ENCODE results near the gene CMIP.
"Not testable (repeated sequence)": the region's sequence is repeated elsewhere in the genome, so short reads cannot be mapped to it uniquely, and the experiment has no call there.

CMIP gene

DNA sequence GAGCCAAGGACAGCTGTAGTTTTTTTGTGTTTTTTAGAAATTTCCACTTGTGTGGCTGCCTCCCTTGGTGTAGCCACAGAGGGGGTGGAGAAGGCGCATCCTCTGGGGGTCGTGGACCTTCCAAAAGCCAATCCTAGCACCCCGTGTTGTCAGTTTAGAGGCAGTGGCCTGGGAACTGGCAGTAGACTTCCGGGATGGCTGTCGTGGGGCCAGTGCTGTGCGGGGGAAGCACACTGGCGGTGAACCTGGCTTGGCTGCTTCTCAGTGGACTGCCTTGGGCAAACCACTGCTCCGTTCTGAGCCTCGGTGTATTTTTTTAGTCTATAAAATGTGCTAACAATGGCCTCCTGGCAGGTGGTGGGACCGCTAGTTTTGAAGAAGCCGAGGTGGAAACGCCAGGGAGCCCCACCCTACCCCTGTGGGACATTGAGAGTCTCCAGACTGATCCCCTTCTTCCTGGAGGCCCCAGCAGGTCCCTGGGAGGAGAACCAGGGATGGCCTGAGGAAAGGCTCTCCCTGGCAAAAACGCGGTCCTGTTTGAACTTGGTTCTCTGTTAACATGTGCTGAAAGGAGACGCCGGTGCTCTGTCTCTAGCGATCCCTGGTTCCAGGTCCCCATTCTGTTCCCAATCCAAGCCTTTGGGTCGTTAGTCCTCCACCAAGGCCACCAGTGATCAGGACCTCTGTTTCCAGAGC is 125.7 kb downstream of the CMIP start:
- DNase-seq = no peak

DNA sequence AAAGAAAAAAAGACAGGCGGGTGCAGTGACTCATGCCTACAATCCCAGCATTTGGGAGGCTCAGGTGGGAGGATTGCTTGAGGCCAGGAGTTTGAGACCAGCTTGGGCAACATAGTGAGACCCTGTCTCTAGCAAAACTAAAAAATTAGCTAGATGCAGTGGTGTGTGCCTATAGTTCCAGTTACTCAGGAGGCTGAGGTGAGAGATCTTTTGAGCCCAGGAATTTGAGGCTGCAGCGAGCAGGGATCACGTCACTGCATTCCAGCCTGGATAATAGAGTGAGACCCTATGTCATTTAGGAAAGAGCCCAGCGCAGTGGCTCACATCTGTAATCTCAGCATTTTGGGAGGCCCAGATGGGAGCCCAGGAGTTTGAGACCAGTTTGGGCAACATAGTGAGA is 126.6 kb downstream of the CMIP start:
- DNase-seq = no peak

DNA sequence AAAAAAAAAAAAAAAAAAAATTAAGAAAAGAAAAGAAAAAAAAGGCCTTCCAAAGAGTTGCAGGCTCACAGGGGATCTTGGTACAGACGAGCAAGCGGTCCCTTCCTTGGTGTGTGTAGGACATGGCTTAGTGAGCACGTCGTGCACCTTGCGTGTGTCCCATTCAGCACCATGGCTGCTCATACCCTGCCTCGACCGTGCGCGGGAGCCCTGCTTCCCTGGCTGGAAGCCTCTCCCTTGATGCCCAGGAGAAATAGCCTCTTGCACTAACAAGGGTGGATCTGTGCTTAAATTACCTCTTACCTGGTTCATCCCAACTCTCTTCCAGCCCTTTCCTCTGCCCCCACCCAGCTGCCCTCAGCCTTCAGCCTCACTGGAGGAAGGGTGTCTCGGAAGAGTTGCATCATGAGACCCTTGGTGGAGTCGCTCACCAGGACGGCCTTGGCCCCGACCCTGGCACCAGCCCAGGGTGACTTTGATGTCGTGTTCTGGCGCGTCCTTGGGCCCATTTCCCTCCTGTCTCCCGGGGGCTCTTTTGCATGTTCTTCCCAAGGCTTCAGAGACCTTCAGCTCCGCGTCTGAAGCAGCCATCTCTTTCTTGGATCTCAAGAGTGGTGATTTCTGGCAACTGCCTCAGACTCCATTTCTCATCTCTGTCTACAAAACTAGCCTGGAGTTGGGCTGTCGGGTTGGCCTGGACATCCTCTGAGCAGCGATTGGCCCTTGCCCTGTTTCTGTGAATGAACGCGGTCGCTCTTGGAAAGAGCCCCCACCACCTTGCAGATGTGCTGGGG is 127.2 kb downstream of the CMIP start:
- DNase-seq = no peak

DNA sequence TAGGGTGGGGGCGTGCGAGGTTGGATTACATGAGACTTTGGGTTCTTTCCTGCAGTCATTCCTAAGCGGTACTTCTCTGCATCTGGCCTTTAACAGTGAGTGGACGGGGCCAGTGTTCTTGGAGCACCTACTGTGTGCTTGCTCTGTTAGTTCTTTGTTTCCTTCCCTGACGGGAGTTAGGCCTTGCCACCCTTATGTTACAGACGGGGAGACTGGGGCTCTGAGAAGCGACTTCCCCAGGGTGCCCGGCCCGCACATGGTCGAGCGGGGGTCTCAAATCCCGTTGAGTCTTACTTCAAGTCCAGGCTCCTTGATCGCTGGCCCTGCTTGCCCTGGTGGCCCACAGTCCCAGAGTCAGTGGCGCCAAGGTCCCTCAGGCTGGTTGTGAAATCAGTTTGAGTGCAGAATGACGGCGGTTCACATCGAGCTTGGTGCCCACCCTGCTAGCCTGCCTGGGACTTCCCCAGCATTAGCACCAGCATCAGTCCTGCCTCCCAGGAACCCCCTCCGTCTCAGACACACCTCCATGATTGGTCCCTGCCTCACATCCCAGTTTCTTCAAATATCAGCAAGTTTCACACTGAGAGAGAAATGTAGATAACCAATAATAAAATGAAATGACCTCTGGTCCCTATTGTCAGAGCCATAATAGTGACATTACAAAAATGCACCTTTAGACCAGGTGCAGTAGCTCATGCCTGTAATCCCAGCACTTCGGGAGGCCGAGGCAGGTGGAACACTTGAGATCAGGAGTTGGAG is 128.0 kb downstream of the CMIP start:
- no peak for DNase-seq

DNA sequence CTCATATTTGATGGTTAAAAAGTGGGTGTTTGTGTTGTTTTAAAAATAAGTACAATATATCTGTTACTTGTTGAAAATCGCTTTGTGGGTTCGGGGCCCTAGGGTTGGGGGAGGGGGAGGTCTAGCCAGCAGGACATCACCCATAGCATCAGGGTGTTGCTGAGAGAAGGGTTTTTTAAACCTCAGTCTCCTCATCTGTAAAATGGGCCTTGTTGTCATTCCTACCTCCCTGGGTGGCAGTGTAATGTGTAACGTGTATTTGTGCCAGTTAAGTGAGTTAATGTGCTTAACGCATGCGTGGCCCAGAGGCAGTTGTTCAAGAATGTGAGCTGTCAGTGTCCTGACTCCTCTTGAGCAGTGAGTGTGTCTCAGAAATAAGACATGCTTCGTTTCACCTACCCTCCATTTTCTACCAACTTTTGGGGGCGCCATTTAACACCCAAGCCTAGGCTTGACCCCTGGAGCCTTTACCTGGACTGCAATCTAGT is 129.0 kb downstream of the CMIP start:
- DNase-seq = no peak

DNA sequence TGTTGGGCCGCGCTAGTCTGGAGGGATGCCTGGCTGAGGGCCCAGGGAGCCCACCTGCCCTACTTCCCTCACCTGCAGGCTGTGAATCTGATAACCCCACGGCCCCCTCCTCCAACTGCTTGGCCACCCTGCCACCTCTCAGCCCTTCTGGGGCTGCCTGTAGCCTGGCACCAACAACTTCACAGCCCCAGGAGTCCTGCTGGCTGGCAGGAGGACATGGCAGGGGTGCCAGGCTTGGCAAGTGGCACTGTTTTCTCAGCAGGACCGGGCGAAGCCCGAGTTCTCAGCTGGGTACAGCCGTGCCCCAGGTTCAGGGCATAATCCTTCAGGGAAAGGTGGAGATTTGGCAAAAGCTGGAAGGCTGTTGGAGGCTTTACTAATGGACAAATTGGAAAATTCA is 129.6 kb downstream of the CMIP start:
- no peak for DNase-seq

DNA sequence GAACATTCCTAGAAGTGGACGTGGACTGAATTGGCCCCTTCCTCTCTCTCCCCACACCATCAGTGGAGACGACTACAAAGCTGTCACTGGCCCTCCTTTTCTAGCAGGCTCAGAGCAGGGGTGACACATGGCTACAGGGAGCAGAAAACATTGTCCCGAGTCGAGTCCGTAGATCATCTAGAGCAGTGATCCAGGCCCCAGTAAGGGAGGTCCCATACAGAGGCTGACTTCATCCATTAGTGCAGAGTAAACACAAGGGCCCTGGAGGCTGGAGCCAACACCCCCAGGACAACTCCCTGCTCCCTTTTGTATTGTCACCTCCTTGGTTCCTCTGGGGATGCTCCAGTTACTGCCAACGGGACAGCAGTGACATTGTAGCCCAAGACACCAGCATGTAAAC is 130.7 kb downstream of the CMIP start:
- DNase-seq = no peak

DNA sequence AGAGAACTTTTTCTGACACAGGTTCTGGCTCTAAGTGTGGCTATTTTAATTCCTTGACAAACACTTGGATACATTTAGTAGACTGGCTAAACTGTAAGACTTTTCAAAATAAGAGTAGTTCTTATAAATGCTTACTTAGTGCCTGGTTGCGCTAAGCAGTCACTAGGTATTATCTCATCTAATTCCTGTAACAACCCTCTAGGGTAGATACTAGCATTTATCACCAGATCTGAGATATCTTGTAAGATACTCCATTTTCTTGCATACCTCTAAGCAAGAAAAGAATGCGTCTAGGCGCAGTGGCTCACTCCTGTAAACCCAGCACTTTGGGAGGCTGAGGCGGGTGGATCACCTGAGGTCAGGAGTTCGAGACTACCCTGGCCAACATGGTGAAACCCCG is 131.2 kb downstream of the CMIP start:
- DNase-seq = no peak

DNA sequence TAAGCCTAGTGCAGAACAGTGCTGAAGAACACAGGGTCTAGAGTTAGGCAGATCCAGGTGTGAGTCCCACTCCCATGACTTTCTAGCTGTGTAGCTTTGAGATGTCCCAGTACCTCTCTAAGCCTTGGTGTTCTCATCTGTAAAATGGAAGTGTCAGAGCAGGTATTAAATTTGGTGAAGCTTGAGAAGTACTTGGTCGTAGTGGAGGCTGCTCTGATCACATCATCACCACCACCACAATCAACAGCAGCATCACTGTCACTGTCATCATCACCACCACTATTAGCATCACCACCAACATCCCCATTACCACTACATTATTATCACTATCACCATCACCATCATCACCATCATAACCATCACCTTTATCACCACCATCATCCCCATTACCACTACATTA is 132.1 kb downstream of the CMIP start:
- DNase-seq = no peak

DNA sequence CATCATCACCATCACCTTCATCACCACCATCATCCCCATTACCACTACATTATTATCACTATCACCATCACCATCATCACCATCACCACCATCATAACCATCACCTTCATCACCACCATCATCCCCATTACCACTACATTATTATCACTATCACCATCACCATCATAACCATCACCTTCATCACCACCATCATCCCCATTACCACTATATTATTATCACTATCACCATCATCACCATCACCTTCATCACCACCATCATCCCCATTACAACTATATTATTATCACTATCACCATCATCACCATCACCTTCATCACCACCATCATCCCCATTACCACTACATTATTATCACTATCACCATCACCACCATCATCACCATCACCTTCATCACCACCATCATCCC is 132.7 kb downstream of the CMIP start:
- DNase-seq = not testable (repeated sequence)

DNA sequence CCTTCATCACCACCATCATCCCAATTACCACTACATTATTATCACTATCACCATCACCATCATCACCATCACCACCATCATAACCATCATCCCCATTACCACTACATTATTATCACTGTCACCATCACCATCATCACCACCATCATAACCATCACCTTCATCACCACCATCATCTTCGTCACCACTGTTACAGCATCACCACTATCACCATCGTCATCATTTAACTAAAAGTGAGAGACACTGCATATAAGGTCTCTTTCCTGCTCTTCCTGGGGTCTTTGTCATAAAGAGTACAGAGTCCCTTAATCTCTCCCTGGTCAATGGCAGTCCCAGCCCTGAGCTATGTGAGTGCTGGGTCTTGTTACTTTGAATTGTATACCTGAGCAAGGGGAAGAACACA is 133.5 kb downstream of the CMIP start:
- no peak for DNase-seq

DNA sequence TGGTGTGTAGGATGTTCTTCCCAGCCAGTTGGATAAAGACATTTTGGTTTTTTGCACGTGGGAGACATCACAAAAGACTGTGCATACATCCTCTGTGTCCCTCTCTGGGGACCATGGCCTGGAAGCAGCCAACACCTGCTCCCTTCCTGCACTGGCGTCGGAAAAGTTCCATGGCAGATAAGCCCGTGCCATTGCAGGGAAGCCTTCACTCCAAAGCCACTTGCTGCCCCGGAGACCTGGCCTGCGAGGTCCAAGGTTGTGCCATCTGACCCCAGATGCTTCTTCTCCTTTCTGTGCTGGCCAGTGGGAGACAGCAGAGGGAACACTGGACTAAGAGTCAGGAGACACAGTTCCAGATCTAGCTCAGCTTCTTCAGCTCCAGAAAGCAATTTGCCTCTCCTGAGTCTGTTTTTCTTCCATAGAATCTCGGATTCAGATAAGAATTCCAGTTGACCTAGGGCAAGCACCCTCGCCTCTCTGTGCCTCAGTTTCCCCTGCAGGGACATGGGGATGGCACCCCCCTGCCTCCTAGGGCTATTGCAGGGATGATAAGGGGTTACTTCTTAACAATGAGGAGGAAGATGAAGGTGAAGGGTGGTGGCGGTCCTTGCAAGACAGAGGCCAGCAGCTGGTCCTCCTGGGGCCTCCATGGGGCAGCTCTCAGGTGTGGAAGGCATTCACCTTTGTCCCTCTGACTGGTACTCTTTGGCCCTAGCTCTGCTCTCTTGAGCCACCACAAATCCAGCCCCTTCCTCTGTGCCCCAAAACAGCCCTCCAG is 134.2 kb downstream of the CMIP start:
- DNase-seq = no peak

DNA sequence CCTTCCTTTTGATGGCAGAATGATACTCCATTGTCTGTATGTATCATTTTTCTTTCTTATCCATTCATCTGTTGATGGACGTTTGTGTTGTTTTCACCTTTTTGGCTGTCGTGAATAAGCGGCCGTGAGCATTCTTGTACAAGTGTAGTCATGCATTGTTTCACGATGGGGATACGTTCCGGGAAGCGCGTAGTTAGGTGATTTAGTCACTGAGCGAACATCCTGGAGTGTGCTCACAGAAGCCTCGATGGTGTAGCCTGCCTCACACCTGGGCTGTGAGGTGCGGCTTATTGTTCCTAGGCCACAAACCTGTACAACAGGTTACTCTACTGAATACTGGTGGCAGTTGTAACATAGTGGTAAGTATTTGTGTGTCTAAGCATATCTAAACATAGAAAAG is 136.5 kb downstream of the CMIP start:
- DNase-seq = no peak

DNA sequence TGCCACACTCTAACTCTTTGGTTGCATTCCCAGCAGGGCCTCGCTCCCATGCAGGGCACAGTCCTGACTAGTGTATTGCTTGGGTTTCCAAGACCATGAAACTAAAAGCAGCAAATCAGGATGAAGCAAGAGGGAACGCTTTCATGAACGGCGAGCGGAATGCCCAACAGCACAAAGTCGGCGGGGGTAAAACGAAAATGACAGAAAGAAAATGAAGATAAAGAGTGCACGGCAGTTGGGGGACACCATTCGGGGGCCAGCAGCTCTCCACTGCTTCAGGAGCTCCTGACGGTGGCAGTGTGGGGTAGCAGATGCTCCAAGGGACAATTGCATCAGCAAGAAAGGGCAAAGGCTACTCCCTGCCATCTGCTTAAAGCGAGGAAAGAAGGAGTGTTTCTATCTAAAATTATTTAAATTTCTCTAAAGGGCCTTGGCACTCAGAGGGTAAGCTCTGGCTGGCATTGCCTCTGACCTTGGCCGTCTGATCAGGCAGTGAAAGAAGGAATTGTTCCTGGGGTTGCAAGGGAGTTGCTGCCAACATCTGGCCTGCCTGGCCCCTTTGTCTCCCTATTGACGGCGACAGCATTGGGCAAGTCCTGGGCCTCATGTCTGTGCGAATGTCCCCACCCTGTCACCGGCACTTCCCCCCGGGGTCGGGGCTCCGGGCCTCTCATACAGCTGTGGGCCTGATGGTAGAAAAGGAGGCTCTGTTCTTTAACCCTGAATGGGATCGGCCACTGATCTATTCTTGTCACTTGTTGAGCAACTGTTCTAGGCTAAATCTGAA is 138.2 kb downstream of the CMIP start:
- DNase-seq = peak; percentile 46

DNA sequence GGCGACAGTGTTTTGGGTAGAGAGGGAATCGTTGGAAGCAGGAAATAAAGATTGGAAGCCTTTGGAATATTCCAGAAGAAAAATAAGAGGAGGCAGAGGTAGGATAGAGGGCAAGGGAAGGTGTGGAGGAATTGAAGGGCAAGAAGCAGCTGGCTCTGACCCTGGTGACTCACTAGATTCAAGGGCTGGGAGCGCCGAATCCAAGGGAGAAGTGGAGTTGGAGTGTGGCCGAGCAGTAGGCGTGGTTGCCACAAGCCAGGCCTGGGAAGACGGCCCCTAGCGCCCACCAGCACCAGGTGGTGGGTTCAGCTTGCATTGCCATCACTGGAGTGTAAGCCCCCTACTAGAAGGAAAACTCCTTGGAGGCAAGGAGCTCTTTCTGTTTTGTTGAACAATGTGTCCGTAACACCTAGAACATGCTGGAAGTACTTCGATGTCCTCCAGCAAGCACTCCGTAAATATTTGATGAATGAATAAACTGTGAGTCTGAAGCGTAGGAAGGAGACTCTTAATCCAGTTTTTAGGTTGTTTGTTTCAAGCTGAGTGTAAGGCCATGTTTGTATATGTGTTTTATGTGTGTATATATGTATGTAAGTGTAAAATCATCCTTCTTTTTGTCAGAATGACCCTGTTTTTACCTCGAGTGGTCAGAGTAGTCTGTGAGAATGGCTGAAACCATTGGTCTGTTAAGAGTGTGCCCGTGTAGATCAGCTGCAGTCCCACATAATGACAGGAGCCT is 139.5 kb downstream of the CMIP start:
- no peak for DNase-seq

DNA sequence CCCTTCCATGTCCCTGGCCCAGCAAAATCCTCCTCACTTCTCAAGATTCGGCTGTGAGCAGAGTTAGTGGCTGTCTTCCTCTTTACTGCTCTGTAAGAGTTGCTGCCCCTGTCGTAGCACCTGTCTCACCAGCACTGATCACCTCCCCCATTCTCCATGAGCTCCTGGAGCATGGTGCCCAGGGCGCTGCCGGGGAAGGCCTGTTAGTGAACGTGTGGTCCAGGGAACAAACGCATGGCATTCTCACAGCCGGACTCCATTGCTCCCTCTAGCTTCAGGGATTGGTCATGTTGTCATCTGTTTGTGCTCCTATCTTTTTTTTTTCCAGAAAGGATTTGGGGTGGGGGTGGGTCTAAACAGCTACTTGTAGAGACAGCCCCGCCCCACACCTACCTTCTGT is 141.2 kb downstream of the CMIP start:
- DNase-seq = no peak

DNA sequence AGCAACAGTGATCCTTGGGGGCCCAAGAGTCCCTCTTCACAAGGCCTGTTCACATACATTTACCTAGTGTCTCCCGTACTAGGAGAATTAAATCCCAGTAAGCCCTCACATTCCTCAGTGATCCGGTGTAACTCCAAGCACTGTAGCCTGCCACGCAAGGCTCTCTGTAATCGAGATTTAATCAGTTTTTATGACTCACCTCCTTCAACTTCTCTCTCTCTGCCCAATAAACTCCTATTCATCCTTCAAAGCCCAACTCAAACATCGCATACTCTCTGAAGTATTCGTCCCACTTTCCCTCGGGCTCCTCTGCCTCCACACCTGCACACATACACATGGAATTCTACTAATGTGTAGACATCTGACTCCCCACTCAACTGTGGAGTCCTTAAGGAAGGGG is 141.8 kb downstream of the CMIP start:
- no peak for DNase-seq

DNA sequence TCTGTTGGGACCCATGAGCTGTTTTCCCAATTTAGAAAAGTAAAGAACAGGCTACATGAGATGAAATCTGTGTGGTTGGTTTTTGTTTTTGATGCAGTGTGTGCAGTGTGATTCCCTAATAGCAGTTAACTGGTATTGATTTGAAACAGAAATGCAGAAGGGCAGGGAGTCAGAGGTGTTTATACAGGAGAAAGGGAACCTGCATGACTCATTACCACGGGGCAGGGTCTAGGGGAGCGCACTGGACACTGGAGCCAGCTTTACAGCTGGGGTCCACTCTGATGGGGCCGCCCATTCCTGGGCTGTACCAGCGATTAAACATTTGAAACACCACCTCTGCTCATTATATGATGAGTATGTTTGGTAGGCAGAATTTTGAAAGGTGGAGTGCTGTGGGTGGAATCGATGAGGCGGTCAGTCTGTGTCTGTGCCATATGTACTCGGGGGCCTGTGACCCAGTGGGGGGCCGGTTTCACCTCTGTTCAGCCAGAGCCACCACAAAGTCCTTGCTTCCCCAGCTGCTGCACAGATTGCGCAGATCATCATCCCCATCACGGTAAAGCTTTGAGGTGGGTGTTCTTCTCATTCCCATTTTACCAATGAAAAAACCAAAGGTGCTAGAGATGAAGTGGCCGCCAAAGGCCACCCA is 142.5 kb downstream of the CMIP start:
- no peak for DNase-seq

DNA sequence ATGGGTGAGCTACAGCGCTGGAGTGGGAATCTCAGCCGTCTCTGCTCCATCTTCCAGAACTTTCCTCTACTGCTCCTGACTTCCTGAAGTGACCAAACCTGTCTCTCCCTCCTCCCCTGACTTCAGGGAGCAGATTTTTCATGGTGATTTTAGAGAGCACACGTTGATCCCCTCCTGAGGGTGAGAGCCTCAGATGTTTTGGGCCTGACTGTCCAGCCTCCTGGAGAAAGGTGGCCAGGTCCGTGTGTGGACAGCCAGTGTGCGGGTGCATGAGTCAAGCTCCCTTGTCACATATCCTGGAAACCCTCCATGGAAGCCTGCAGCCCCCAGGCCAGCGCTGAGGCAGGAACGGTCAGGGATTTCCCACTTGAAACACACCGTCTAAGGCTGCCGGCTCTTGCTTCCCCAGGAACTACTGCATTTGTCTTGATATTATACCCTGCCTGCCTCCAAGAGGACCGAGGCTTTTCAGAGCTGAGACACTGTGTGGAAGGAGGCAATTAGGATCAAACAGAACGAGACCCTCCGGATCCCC is 143.1 kb downstream of the CMIP start:
- DNase-seq = no peak

Data from fibroblast of skin of abdomen (primary cell).